ENCODE data around the gene RUNX3. TPM values are rescaled to one million over a fixed set of nuclear protein-coding genes. Genes with fewer than 3 reads are reported as not detected.
A peak's percentile ranks its signal among the peaks of the same experiment; 100 is the strongest.

RUNX3 gene
- polyA plus RNA-seq, 1 of the 3 experiments (the other 2 are of a cell fraction) = not detected

DNA sequence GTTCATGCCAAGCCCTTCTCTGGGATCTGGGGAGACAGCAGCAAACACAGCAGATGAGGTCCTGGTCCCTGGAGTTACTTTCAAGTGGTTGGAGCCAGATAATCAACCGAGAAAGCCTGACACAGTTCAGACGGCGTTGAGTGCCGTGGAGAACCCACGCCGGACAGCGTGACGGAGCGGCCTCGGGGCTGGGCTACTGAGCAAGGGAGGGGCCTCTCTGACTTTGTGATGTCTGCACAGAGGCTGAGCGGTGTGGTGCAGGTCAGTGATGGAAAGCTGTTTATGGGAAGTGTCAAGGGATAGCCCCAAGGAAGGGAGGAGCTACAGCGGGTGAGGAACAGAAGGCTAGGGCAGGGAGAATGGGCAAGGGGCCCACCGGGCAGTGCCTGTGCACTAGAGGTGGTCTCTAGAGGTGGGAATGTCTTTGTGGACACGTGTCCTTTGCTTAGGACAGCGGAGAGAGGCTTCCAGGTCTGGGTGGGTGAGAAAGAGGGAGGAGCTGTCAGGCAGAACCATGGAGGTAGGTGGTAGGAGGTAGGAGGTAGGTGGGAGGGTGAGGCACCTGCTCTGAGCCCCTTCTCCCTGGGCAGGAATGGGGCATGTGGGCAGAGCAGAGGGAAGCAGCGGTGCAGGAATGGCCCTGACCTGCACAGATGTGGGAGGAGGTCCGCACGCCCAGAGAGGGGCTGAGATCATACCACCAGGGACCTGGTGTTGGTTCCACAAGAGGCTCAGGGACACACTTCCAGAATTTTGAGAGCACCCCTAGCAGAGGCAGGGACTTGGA lies 62.8 kb downstream of the RUNX3 start:
- no peaks in the 10 kb centered on the region for H4K20me1 ChIP-seq (ENCODE audit: insufficient read depth)
- H3K27ac ChIP-seq (ENCODE audit: low read depth in 2 of 2, low read length in 1 of 2) = no peak overlapping the region
- no peak overlapping the region for H3K4me2 ChIP-seq
- H3F3A ChIP-seq (replicated peaks; ENCODE audit: insufficient read depth) = no peaks in the 10 kb centered on the region
- H3K9me2 ChIP-seq = no peaks in the 10 kb centered on the region
- H3K79me2 ChIP-seq (ENCODE audit: insufficient read depth) = no peaks in the 10 kb centered on the region
- WGBS (ENCODE audit: low lambda C conversion rate) = 57% methylated on average over 11 of the region's 18 CpGs
- H3K27me3 ChIP-seq (ENCODE audit: insufficient read depth) = no peaks in the 10 kb centered on the region
- ChIA-PET POLR2A (no interaction called here), CTCF (interaction anchor here (1.1 to 1.2 kb wide), 3 partner anchors 19 to 234 kb away, joined by 3 to 4 read pairs (median 4); no protein-coding TSS in a partner anchor)
- no peaks in the 10 kb centered on the region for H3K9me3 ChIP-seq
- H3K9ac ChIP-seq = no peak overlapping the region
- no peak overlapping the region for H2AFZ ChIP-seq (ENCODE audit: low read depth)
- no peaks in the 10 kb centered on the region for H3K4me1 ChIP-seq (ENCODE audit: control insufficient read depth in 1 of 2, insufficient read depth in 2 of 2, low read depth in 1 of 2, low read length in 1 of 2)
- no peak for DNase-seq
- no peak for TF ChIP-seq RXRA (IDR thresholded peaks at IDR 0.05; ENCODE audit: borderline replicate concordance, low read depth)
- no peak for TF ChIP-seq TCF12 (IDR thresholded peaks at IDR 0.05)
- no peak for TF ChIP-seq FOXM1 (IDR thresholded peaks at IDR 0.05; ENCODE audit: low read depth)
- TF ChIP-seq FOSL2 (IDR thresholded peaks at IDR 0.05; ENCODE audit: borderline replicate concordance, low read depth) = no peak
- TF ChIP-seq, protein P1, sequence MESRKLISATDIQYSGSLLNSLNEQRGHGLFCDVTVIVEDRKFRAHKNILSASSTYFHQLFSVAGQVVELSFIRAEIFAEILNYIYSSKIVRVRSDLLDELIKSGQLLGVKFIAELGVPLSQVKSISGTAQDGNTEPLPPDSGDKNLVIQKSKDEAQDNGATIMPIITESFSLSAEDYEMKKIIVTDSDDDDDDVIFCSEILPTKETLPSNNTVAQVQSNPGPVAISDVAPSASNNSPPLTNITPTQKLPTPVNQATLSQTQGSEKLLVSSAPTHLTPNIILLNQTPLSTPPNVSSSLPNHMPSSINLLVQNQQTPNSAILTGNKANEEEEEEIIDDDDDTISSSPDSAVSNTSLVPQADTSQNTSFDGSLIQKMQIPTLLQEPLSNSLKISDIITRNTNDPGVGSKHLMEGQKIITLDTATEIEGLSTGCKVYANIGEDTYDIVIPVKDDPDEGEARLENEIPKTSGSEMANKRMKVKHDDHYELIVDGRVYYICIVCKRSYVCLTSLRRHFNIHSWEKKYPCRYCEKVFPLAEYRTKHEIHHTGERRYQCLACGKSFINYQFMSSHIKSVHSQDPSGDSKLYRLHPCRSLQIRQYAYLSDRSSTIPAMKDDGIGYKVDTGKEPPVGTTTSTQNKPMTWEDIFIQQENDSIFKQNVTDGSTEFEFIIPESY (IDR thresholded peaks at IDR 0.05; ENCODE audit: borderline replicate concordance, low read depth) = no peak
- no peak for TF ChIP-seq USF2 (IDR thresholded peaks at IDR 0.05; ENCODE audit: borderline replicate concordance, low read depth, low read length)
- no peak for TF ChIP-seq USF1 (IDR thresholded peaks at IDR 0.05; ENCODE audit: borderline replicate concordance, low read depth)
- TF ChIP-seq SIN3A (IDR thresholded peaks at IDR 0.05; ENCODE audit: borderline replicate concordance, low read depth, low read length) = no peak
- TF ChIP-seq GABPA (IDR thresholded peaks at IDR 0.05; ENCODE audit: low read depth) = no peak
- H3K36me3 ChIP-seq (replicated peaks in 1 of 2; ENCODE audit: control insufficient read depth in 1 of 2, insufficient read depth in 2 of 2, low read length in 1 of 2) = no peaks in the 10 kb centered on the region
- H3K4me3 ChIP-seq (ENCODE audit: low read depth in 2 of 2, low read length in 1 of 2) = no peak overlapping the region

GRCh38 chr1:24866211-24867083 lies 63.6 kb downstream of the RUNX3 start:
- Histone ChIP-seq H3K36me3 (replicated peaks in 1 of 2; ENCODE audit: control insufficient read depth in 1 of 2, insufficient read depth in 2 of 2, low read length in 1 of 2) (no peaks in the 10 kb centered on the region), H3K9me2 (no peaks in the 10 kb centered on the region), H2AFZ (ENCODE audit: low read depth) (no peak overlapping the region), H3K4me2 (no peak overlapping the region), H4K20me1 (ENCODE audit: insufficient read depth) (no peaks in the 10 kb centered on the region), H3K9me3 (no peaks in the 10 kb centered on the region), H3K9ac (no peak overlapping the region), H3K27me3 (ENCODE audit: insufficient read depth) (no peaks in the 10 kb centered on the region), H3K4me1 (ENCODE audit: control insufficient read depth in 1 of 2, insufficient read depth in 2 of 2, low read depth in 1 of 2, low read length in 1 of 2) (no peaks in the 10 kb centered on the region), H3K27ac (ENCODE audit: low read depth in 2 of 2, low read length in 1 of 2) (no peak overlapping the region), H3K4me3 (ENCODE audit: low read depth in 2 of 2, low read length in 1 of 2) (no peak overlapping the region), H3K79me2 (ENCODE audit: insufficient read depth) (no peaks in the 10 kb centered on the region), H3F3A (replicated peaks; ENCODE audit: insufficient read depth) (no peaks in the 10 kb centered on the region)
- POLR2A ChIA-PET = no interaction called here
- no peak for DNase-seq
- CTCF ChIA-PET = interaction anchor here (0.8 to 1.2 kb wide), 2 partner anchors 31 to 233 kb away, joined by 3 to 4 read pairs; no protein-coding TSS in a partner anchor
- WGBS (ENCODE audit: low lambda C conversion rate) = 69% methylated on average over 15 of the region's 17 CpGs
- TF ChIP-seq EP300 (IDR thresholded peaks at IDR 0.05; ENCODE audit: borderline replicate concordance in 1 of 2, low read depth in 1 of 2, low read length in 1 of 2) = no peak
- no peak for TF ChIP-seq FOSL2 (IDR thresholded peaks at IDR 0.05; ENCODE audit: borderline replicate concordance, low read depth)
- TF ChIP-seq MXI1 (IDR thresholded peaks at IDR 0.05; ENCODE audit: low read depth, low read length) = no peak
- peak; percentile 21; the same call in 1 of the 2 replicates for TF ChIP-seq CTCF (IDR thresholded peaks at IDR 0.05)
- TF ChIP-seq, protein P2, sequence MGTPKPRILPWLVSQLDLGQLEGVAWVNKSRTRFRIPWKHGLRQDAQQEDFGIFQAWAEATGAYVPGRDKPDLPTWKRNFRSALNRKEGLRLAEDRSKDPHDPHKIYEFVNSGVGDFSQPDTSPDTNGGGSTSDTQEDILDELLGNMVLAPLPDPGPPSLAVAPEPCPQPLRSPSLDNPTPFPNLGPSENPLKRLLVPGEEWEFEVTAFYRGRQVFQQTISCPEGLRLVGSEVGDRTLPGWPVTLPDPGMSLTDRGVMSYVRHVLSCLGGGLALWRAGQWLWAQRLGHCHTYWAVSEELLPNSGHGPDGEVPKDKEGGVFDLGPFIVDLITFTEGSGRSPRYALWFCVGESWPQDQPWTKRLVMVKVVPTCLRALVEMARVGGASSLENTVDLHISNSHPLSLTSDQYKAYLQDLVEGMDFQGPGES (IDR thresholded peaks at IDR 0.05; ENCODE audit: low read depth, low read length) = no peak
